Trophoblast cell (in vitro differentiated cells and primary cell): ENCODE measurements around the gene TNFRSF21.

Experiments used
- DNase-seq, 2 donors: peaks; one replicate each; pipeline ENCODE4 v3.0.0-alpha.2; 2016
- H2AFZ ChIP-seq: 2 replicates; pipeline ENCODE4 v1.6.1; 2013; ENCODE audit warnings: low read length, moderate library complexity, mild to moderate bottlenecking; ENCODE audit not compliant: insufficient read depth, poor library complexity
- H2AK5ac ChIP-seq: 2 replicates; pipeline ENCODE4 v1.6.1; 2013; ENCODE audit warnings: mild to moderate bottlenecking, low read length
- H2BK120ac ChIP-seq: 2 replicates; pipeline ENCODE4 v1.6.1; 2013; ENCODE audit warnings: low read length, mild to moderate bottlenecking, moderate library complexity; ENCODE audit not compliant: insufficient read depth, poor library complexity
- H2BK12ac ChIP-seq: 2 replicates; pipeline ENCODE4 v1.6.1; 2013; ENCODE audit warnings: mild to moderate bottlenecking, low read length, moderate library complexity
- H2BK5ac ChIP-seq: 2 replicates; pipeline ENCODE4 v1.6.1; 2013; ENCODE audit warnings: low read length, low read depth, moderate library complexity, mild to moderate bottlenecking; ENCODE audit not compliant: poor library complexity
- H3K14ac ChIP-seq: 2 replicates; pipeline ENCODE4 v1.6.1; 2013; ENCODE audit warnings: mild to moderate bottlenecking, low read length
- H3K18ac ChIP-seq: 2 replicates; pipeline ENCODE4 v1.6.1; 2013; ENCODE audit warnings: mild to moderate bottlenecking, low read length
- H3K23ac ChIP-seq: 2 replicates; pipeline ENCODE4 v1.6.1; 2013; ENCODE audit warnings: low read length
- H3K27ac ChIP-seq: 2 replicates; pipeline ENCODE4 v1.5.1; 2013; ENCODE audit warnings: low read depth, mild to moderate bottlenecking, inconsistent platforms, low read length, moderate library complexity
- H3K27me3 ChIP-seq: 2 replicates; pipeline ENCODE4 v1.6.1; 2013; ENCODE audit warnings: inconsistent platforms, mild to moderate bottlenecking, low read length, moderate library complexity; ENCODE audit not compliant: insufficient read depth
- H3K36me3 ChIP-seq, 2 experiments: 1 replicate in 1 of 2; 2 replicates in 1 of 2; pipeline ENCODE4 v1.6.1; 2013; ENCODE audit warnings: low read length in 2 of 2, mild to moderate bottlenecking in 2 of 2, moderate library complexity in 1 of 2; ENCODE audit not compliant: insufficient read depth in 2 of 2, control insufficient read depth in 1 of 2
- H3K4ac ChIP-seq: 2 replicates; pipeline ENCODE4 v1.6.1; 2013; ENCODE audit warnings: low read depth, mild to moderate bottlenecking, low read length, moderate library complexity
- H3K4me1 ChIP-seq, 2 experiments: 1 replicate in 1 of 2; 2 replicates in 1 of 2; pipeline ENCODE4 v1.6.1; 2013; ENCODE audit warnings: low read length in 2 of 2, mild to moderate bottlenecking in 2 of 2, moderate library complexity in 1 of 2; ENCODE audit not compliant: insufficient read depth in 2 of 2, control insufficient read depth in 1 of 2
- H3K4me2 ChIP-seq: 2 replicates; pipeline ENCODE4 v1.6.1; 2013; ENCODE audit warnings: inconsistent platforms, mild to moderate bottlenecking, low read length, moderate library complexity
- H3K4me3 ChIP-seq: 2 replicates; pipeline ENCODE4 v1.5.1; 2013; ENCODE audit warnings: mild to moderate bottlenecking, low read depth, low read length, inconsistent platforms
- H3K79me1 ChIP-seq: one replicate; pipeline ENCODE4 v1.6.1; 2013; ENCODE audit warnings: low read length
- H3K79me2 ChIP-seq: 2 replicates; pipeline ENCODE4 v1.6.1; 2013; ENCODE audit warnings: low read length, mild to moderate bottlenecking; ENCODE audit not compliant: control insufficient read depth, insufficient read depth, poor library complexity
- H3K9ac ChIP-seq: 2 replicates; pipeline ENCODE4 v1.6.1; 2013; ENCODE audit warnings: mild to moderate bottlenecking, low read length
- H3K9me3 ChIP-seq: 2 replicates; pipeline ENCODE4 v1.6.1; 2013; ENCODE audit warnings: low read depth, mild to moderate bottlenecking, control low read depth, inconsistent platforms, low read length; ENCODE audit not compliant: insufficient read depth
- H4K12ac ChIP-seq: 2 replicates; pipeline ENCODE4 v1.6.1; 2013; ENCODE audit warnings: low read depth, mild to moderate bottlenecking, low read length, moderate library complexity
- H4K8ac ChIP-seq: 2 replicates; pipeline ENCODE4 v1.6.1; 2013; ENCODE audit warnings: low read depth, mild to moderate bottlenecking, low read length, moderate library complexity
- H4K91ac ChIP-seq: one replicate; pipeline ENCODE4 v1.6.1; 2013; ENCODE audit warnings: low read depth, mild to moderate bottlenecking, low read length, moderate library complexity
- WGBS: extraction: QIAGEN DNeasy Blood & Tissue Kit; methylation state at CpG from one replicate; pipeline ENCODE4 v1.1.7; 2013; ENCODE audit warnings: missing lambda C conversion rate; ENCODE audit not compliant: insufficient read length, insufficient coverage; ENCODE audit errors: extremely low coverage; 5-methylcytosine and 5-hydroxymethylcytosine counted together

The TNFRSF21 gene

DNA sequence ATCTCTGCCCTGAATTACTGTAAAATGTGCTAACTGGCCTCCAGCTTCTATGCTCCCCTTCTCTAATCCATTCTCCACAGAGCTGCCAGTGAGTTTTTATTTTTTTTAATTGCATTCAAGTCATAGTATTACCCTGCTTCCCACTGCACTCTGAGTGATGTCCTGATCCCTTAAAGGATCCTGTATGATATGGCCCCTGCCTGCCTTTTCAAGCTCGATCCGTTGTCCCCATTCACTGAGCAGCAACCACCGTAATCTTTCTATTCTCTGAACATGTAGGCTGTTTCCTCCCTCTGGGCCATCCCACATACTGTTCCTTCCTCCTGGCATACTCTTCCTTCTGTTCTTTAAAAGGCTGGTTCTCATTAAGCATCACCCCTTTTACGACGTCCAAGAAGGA is 9.3 kb downstream of the TNFRSF21 start:
- Histone ChIP-seq H2AK5ac (no peak overlapping the region), H3K18ac (no peak overlapping the region), H3K23ac (no peak overlapping the region), H3K9ac (no peak overlapping the region), H2BK5ac (no peak overlapping the region), H3K27me3 (no peaks in the 10 kb centered on the region), H4K12ac (no peak overlapping the region), H2AFZ (no peak overlapping the region), H3K79me1 (no peaks in the 10 kb centered on the region), H3K14ac (no peak overlapping the region), H3K4me1 (peaks cover 18 to 25% of the 10 kb centered on the region in 2 experiments), H3K4ac (peak overlapping the region; percentile 53), H3K9me3 (no peaks in the 10 kb centered on the region), H3K4me3 (no peak overlapping the region), H3K79me2 (peaks cover 41% of the 10 kb centered on the region), H4K8ac (no peak overlapping the region), H2BK12ac (no peak overlapping the region), H3K36me3 (peaks cover 0 to 8% of the 10 kb centered on the region in 2 experiments), H4K91ac (no peak overlapping the region), H2BK120ac (no peak overlapping the region), H3K4me2 (no peak overlapping the region), H3K27ac (no peak overlapping the region)
- DNase-seq = no peak
- WGBS = no CpG with 5 or more reads among the region's 5 CpGs

DNA sequence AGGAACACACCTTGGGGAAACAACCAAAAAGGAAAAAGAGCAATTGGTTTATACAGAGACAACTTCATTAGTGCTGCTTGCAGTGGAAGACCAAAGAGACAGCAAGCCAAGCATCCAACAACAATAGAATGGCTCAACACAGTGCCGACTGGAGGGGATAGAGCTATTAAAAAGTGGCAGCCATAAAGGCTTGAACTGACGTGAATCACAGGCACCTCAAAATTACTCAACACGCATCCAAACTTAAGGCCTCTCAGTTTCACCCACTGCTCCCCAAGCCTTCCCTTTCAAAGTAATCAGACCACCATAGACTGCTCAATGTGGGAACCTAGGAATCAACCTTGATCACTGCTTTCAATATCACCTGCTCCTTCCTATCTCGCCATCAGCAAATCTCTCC is 9.7 kb downstream of the TNFRSF21 start:
- H2AK5ac ChIP-seq = no peak overlapping the region
- no peak overlapping the region for H3K4me2 ChIP-seq
- peaks cover 41% of the 10 kb centered on the region for H3K79me2 ChIP-seq
- no peak overlapping the region for H3K14ac ChIP-seq
- H3K9ac ChIP-seq = no peak overlapping the region
- H3K27ac ChIP-seq = no peak overlapping the region
- no peak overlapping the region for H2BK12ac ChIP-seq
- H3K4me3 ChIP-seq = no peak overlapping the region
- H3K36me3 ChIP-seq = peaks cover 0 to 8% of the 10 kb centered on the region in 2 experiments
- no peak overlapping the region for H4K91ac ChIP-seq
- peaks cover 19 to 25% of the 10 kb centered on the region in 2 experiments for H3K4me1 ChIP-seq
- no peak overlapping the region for H4K8ac ChIP-seq
- WGBS = no CpG with 5 or more reads among the region's 4 CpGs
- H2AFZ ChIP-seq = no peak overlapping the region
- no peaks in the 10 kb centered on the region for H3K9me3 ChIP-seq
- H3K4ac ChIP-seq = peak overlapping the region; percentile 53
- H3K23ac ChIP-seq = no peak overlapping the region
- H2BK5ac ChIP-seq = no peak overlapping the region
- H4K12ac ChIP-seq = no peak overlapping the region
- no peak overlapping the region for H2BK120ac ChIP-seq
- H3K18ac ChIP-seq = no peak overlapping the region
- no peak for DNase-seq
- no peaks in the 10 kb centered on the region for H3K27me3 ChIP-seq
- no peaks in the 10 kb centered on the region for H3K79me1 ChIP-seq

DNA sequence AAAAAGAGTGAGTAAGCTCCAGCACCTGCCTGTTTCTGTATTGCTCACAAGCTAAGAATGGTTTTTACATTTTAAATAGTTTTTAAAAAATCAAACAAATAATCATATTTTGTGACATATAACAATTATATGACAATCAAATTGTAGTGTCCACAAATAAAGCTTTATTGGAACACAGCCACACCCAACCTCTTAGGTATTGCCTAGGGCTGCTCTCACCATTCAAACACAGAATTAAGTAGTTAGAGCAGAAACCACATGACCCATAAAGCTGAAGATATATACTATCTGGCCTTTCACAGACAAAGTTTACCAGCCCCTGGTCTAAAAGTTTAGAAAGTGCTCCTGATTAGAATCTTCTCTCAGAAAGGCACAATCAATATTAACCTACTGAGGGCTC is 11.2 kb downstream of the TNFRSF21 start:
- H3K4me3 ChIP-seq = no peak overlapping the region
- DNase-seq = no peak
- no peak overlapping the region for H2BK12ac ChIP-seq
- no peak overlapping the region for H2AFZ ChIP-seq
- no peaks in the 10 kb centered on the region for H3K79me1 ChIP-seq
- H3K27ac ChIP-seq = no peak overlapping the region
- no peak overlapping the region for H2BK120ac ChIP-seq
- no peak overlapping the region for H4K91ac ChIP-seq
- H3K4me1 ChIP-seq = peaks cover 16 to 24% of the 10 kb centered on the region in 2 experiments
- no peaks in the 10 kb centered on the region for H3K9me3 ChIP-seq
- H2BK5ac ChIP-seq = no peak overlapping the region
- H3K27me3 ChIP-seq = no peaks in the 10 kb centered on the region
- no peak overlapping the region for H4K12ac ChIP-seq
- no peak overlapping the region for H2AK5ac ChIP-seq
- no peak overlapping the region for H3K14ac ChIP-seq
- H3K9ac ChIP-seq = no peak overlapping the region
- H3K4me2 ChIP-seq = no peak overlapping the region
- H3K36me3 ChIP-seq = peaks cover 0 to 2% of the 10 kb centered on the region in 2 experiments
- H3K18ac ChIP-seq = no peak overlapping the region
- no peak overlapping the region for H4K8ac ChIP-seq
- peak overlapping the region; percentile 67 for H3K4ac ChIP-seq
- H3K23ac ChIP-seq = no peak overlapping the region
- peaks cover 35% of the 10 kb centered on the region for H3K79me2 ChIP-seq

DNA sequence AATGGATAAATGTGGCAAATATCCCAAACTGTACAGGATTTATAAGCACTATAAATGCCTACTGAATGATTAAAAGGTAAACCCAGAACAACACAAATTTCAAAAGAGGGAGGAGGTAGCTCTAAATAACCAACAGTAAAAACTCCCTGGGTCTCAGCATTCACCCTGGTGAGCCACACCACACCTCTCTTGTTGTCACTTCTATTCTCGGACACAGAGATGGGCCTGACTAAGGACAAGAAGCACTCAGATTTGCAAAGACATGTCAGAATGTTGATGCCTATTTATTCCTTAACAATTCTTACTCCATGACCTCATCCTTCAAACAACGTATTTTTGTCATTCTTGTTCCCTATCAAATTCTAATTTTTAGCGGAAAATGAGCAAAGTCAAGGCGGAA is 14.7 kb downstream of the TNFRSF21 start:
- no peak overlapping the region for H3K9ac ChIP-seq

More for the DNA sequence above, 14.7 kb downstream of the TNFRSF21 start:
- Histone ChIP-seq H2BK12ac (no peak overlapping the region), H3K14ac (no peak overlapping the region), H2BK120ac (no peak overlapping the region), H2BK5ac (no peak overlapping the region), H2AFZ (no peak overlapping the region), H3K18ac (no peak overlapping the region), H2AK5ac (no peak overlapping the region), H3K27me3 (no peaks in the 10 kb centered on the region), H3K9me3 (no peaks in the 10 kb centered on the region), H4K91ac (no peak overlapping the region), H3K79me2 (peaks cover 38% of the 10 kb centered on the region), H3K4me1 (peaks cover 15 to 22% of the 10 kb centered on the region in 2 experiments), H3K4me3 (no peak overlapping the region), H3K36me3 (peaks cover 2 to 4% of the 10 kb centered on the region in 2 experiments), H3K79me1 (no peaks in the 10 kb centered on the region), H3K4ac (peak overlapping the region; percentile 85), H3K23ac (no peak overlapping the region), H3K4me2 (no peak overlapping the region), H3K27ac (no peak overlapping the region), H4K12ac (no peak overlapping the region), H4K8ac (no peak overlapping the region)
- DNase-seq = no peak
- no CpG with 5 or more reads among the region's 4 CpGs for WGBS
